Daoy (cell line): ENCODE results near the gene SDCCAG8. TPM values are rescaled to one million over a fixed set of nuclear protein-coding genes. Genes with fewer than 3 reads are reported as not detected.
A peak's percentile ranks its signal among the peaks of the same experiment; 100 is the strongest.

ENCODE experiments used
- DNase-seq: peaks from one replicate; pipeline ENCODE4 v3.0.0-alpha.2; 2015; ENCODE audit warnings: low read depth
- total RNA-seq: library from RNA; depleted of rRNA; stranded (reverse); fragments of >200 nt; shearing (Covaris generic); gene quantifications from 2 replicates; pipeline ENCODE4 v1.2.3, GENCODE V29; 2014

Gene SDCCAG8
- total RNA-seq, 1 experiment from 2014 or later, result 25.3 TPM

GRCh38 chr1:243420016-243420945, 164.4 kb downstream of the SDCCAG8 start:
- DNase-seq, result no peak

DNA sequence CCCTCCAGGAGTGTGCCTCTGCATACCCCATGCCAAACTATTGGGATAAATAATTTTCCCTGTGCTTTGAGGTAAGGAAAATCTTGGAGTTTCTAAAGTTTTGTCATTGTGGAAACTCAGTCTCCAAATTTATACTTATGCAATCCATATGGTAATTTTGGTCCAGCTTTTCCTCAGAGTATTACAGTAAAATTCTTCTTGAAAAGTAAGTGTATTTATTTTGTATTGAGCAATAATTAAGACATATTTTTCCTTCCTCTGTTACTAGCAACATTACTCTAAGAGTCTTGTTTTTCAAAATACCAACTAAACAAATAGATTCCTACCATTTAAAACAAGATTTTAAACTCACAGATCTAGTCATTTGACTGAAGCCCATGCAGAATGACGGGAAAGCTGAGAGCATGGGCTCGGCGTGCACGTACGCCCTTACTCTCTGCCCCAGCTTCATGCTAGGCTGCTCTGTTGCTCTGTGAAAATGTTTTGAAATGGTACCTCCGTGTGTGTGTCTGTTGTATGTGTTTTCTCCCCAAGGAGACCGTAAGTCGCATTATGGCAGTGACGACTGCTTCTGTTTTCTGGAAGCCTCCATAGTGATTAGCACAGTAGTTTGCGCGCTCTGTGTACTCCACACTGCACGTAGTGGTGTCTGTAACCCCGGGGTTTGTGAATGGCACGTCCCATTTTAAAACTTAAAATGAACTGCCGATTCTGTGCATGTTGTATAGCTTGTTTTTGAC, 165.3 kb downstream of the SDCCAG8 start:
- DNase-seq, result peak; percentile 39

DNA sequence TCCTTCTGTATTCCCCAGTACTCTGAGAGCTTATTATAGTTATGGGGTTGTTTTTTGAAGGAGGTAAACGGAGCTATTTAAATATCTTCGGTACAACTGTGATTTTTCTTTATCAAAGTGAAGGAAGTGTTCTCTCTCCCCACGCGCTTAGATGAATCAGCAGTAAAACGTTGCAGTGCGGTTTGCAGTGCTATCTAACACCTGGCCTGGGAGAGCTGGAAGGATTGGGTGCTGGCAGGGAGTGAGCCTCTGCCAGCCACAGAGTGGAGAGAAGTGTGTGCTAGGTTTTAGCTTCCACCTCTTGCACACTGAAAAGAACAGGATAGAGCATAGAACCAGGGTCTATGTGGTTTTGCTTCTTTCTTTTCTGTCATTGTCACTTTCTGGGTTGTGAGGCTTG, 165.9 kb downstream of the SDCCAG8 start:
- DNase-seq, result peak; percentile 92

DNA sequence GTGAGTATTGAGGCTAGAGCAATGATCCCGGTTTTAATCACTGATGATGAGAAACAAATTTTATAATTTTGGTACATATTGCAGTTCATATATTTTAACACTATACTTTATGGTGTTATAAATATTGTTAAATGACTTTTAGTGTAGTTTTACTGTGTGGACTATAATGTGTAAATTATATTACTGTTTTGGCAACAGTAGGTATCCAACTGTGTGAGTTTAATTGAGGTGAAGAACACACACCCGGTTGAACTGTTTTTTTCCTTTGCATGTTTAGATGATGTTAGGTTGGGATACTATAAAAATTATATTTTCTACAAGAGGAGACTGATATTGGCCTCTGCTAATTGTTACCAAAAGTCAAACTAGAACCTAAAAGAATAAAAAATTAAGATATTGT, 166.5 kb downstream of the SDCCAG8 start:
- DNase-seq, result no peak

DNA sequence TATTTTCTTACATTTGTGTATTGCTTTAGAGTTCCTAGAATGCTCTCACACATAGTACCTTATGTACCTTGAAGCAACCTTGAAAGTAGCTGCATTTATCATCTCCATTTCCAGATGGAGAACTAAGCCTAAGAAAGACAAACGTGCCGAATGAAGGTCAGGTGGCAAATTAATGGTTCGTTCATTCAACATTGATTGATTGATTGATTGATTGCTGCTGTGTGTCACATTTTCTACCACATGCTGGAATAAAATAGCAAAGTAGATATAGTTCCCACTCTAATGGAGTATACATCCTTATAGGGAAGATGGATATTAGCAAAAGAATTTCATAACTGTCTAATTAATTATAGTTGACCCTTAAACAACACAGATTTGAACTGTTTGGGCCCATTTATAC, 172.2 kb downstream of the SDCCAG8 start:
- DNase-seq, result no peak

DNA sequence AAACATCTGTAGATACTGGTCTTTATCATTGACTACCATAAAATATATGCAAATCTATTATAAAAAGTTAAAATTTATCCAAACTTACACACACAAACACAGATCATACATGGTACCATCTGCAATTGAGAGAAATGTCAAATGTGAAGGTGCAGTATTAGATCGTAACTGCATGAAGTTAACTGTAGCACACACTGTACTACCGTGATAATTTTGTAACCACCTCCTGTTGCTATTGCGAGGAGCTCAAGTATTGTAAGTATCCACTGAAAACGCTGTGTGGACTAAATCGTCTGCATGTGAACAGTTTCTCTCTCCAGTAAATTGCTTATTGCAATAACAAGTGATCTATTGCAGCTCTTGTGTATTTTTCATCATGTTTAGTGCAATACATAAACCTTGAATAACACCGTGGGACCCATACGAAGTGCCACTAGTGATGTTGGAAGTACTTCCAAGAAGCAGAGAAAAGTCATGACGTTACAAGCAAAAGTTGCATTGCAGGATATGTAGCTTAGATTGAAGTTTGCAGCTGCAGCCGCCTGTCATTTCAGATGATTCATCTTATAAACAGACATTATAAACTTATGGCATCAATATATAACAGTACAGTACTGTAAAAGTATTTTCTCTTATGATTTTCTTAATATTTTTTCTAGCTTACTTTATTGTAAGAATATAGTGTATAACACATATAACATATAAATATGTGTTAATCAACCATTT, 172.9 kb downstream of the SDCCAG8 start:
- DNase-seq, result no peak

GRCh38 chr1:243431591-243431990, 175.8 kb downstream of the SDCCAG8 start:
- no peak for DNase-seq

DNA sequence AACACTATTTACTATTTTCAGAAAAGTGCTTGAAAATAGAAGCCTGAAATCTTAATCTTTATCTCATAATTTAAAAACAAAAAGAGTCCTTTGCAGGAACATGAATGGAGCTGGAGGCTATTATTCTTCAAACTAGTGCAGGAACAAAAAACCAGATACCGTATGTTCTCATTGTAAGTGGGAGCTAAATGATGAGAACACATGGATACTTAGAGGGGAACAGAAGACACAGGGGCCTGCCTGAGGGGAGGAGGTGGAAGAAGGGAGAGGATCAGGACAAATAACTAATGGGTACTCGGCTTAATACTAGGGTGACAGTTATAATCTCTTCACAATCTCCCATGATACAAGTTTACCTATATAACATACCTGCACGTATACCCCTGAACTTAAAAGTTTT, 176.3 kb downstream of the SDCCAG8 start:
- DNase-seq, result no peak

DNA sequence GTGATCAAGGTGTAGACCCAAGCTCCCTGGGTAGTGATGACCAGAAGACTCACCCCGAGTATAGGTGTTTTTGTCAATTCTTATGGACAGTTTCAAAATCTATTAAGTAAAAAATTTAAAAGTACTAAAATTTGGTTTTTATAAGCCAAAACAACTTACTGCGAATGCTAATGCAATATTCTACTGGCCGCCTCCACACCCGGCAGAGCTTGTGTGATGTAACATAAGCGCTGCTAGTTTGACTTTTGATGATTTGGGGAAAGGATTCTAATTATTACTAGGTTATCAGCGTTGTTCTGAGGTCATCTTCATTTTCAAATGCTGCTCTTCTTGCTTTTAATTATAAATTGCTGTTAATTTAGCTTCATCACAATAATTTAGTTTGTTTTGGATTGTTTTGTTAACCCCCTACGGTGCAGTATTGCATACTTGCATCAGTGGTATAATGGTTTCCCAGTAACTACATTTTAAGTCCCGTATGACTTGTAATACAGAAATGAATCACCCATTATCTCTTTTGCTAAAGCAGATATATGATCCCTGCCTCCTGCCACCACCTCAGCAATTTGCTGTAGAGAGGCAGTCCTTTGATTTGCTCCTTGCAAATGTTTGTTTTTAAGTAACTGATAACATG, 178.0 kb downstream of the SDCCAG8 start:
- peak; percentile 32 for DNase-seq

DNA sequence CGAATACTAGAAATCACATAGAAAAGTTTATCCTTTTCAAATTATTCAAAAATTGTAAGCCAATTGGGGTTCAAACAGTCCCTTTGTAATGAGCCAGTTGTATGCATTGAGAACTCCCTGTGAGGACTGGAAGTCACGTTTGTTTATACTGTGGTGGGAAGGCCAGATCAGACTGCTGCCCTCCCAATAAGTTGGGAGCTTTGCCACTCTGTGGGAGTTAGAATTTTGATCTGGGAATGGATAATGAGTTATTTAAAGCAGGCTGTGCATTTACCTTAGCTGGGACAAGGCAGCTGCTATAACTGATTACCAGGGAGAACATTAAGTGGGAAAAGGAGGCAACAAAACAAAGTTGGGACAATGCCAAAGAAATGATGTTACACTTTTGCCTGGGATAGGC, 178.8 kb downstream of the SDCCAG8 start:
- peak; percentile 8 for DNase-seq

DNA sequence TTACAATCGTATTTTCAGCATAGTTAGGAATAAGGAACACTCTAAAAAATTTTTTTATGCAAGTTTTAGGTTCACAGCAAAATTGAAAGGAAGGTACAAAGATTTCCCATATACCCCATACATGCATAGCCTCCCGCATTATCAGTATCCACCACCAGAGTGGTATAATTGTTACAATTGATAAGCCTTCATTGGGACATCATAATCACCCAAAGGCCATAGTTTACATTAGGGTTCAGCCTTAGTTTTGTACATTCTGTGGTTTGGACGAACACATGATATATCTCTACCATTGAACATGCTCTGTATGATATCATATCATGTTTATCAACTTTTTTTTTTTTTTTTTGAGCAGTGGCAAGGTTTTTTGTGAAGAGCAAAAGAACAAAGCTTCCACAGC, 180.0 kb downstream of the SDCCAG8 start:
- no peak for DNase-seq

GRCh38 chr1:243438146-243438545, 182.3 kb downstream of the SDCCAG8 start:
- DNase-seq, result no peak

- no peak for DNase-seq
Observed at GRCh38 chr1:243438815-243439214, 183.0 kb downstream of the SDCCAG8 start.

DNA sequence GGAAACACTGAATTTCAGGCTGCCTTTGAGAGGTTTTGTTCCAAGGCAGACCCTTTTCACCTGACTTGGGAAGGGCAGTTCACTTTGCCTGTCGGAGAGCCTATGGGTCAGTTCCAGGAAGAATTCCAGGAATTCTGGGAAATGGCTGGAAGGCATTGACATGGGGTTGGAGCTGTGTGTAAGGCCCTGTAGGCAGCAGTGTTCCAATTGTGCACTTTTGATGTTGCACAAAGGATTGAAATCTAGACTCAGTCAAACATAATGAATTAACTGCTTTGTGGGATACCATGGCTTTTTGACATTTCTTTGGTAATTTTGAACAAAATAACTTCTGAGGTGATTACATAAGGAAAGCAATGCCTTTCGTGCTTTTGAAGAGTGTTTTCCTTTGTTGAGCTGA, 184.6 kb downstream of the SDCCAG8 start:
- no peak for DNase-seq

- no peak for DNase-seq
Observed at GRCh38 chr1:243441601-243442000, 185.8 kb downstream of the SDCCAG8 start.

DNA sequence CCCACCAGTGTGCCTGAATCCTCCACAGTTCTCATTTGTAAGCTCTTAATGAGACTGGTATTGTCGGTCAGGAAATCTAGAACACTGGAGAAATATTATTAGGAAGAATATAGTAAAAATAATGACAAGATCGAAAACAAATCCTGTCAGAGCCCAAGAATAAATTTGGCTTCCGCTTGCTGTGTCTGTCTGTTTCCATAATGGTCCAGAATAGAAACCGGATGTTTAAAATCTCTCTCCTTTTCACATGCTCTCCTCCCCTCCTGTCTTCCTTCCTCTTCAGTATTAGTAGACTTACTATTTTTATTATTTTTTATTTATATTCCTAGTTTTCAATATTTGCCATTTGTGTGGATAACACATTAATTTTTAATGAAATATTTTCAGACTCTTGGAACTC, 187.7 kb downstream of the SDCCAG8 start:
- DNase-seq, result no peak

DNA sequence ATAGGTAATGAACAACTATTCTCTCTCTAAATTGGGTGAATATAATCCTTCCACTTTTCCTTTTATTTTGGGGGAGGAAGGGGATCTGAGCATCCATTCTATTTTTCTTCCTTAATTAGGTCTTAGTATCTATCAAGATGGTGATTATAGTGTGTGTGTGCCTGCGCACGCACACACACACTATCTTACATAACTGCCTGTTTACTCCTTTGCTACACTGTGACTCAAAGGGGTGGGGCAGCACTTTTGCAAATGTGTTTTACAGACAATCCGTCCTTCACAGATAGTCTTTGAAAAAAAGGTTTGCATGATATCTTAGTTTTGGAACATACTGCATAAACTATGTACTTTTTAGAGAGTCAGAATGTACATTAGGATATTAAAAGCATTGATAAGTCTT, 191.5 kb downstream of the SDCCAG8 start:
- no peak for DNase-seq

GRCh38 chr1:243447844-243448243, 192.0 kb downstream of the SDCCAG8 start:
- no peak for DNase-seq

DNA sequence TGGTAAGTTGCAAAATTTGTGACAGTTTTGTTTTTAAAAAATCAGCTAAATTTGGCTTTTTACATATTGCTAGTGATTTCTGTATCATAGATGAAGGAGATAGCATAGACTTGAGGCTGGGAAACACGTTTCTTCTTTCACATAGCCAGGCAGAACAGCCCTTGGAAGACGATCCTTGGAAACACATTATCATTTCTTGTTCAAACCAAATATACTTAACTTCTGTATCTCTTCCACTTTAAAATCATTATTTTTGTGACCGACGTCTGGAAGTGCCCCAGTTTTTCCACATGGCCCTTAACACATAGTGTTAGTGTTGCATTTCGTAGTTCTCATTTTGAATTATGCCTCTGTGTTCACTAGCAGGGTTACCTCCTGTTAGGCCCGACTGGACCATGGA, 193.5 kb downstream of the SDCCAG8 start:
- DNase-seq, result no peak

DNA sequence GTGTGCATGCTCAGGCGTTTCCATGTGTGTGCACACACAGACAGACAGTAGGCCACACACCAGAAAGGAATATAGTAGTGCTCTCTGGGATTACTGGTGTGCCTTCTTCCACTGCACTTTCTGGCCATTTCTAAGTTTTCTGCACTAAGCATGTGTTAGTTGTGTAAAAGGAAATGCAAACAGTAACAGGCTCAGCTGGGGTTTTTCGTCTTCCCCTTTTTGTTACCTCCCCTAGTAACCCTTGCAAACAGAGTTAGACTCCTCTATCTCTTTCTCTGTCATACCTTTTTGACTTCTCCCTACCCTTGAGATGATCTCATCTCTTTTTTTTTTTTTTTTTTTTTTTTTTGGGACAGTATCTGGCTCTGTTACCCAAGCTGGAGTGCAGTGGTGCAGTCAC, 196.3 kb downstream of the SDCCAG8 start:
- DNase-seq, result no peak

GRCh38 chr1:243454328-243454997, 198.6 kb downstream of the SDCCAG8 start:
- DNase-seq, result no peak
